Kidney epithelial cell (primary cell): ENCODE data around the gene RALGPS2. TPM values are rescaled to one million over a fixed set of nuclear protein-coding genes. Genes with fewer than 3 reads are reported as not detected.
"Not testable (repeated sequence)": the region's sequence is repeated elsewhere in the genome, so short reads cannot be mapped to it uniquely, and the experiment has no call there.

Source experiments
- DNase-seq: peaks from one replicate; pipeline ENCODE4 v3.0.0-alpha.2; 2010; ENCODE audit warnings: low read depth
- H3K27me3 ChIP-seq: 2 replicates; pipeline ENCODE4 v1.6.0; 2011; ENCODE audit warnings: low read length; ENCODE audit not compliant: control insufficient read depth, insufficient read depth
- H3K36me3 ChIP-seq: 2 replicates; pipeline ENCODE4 v1.5.1; 2011; ENCODE audit warnings: low read length; ENCODE audit not compliant: control insufficient read depth, insufficient read depth
- H3K4me3 ChIP-seq: 2 replicates; pipeline ENCODE4 v1.5.1; 2011; ENCODE audit warnings: low read depth, mild to moderate bottlenecking, control low read depth, low read length
- CTCF ChIP-seq: IDR thresholded peaks from 2 replicates; pipeline ENCODE4 v1.5.1; 2011; ENCODE audit warnings: mild to moderate bottlenecking, moderate library complexity, low read length, control low read depth, inconsistent platforms; ENCODE audit not compliant: insufficient read depth, poor library complexity, severe bottlenecking
- total RNA-seq: library from RNA; depleted of rRNA; stranded (reverse); fragments of >200 nt; gene quantifications from 2 replicates; pipeline ENCODE4 v1.2.3, GENCODE V29; 2015

The RALGPS2 gene
- total RNA-seq, 1 donor from 2014 or later, result 11.6 TPM

GRCh38 chr1:178745260-178745659, 20.2 kb downstream of the RALGPS2 start:
- Histone ChIP-seq H3K27me3 (no peaks in the 10 kb centered on the region), H3K36me3 (no peaks in the 10 kb centered on the region), H3K4me3 (no peak overlapping the region)
- no peak for TF ChIP-seq CTCF
- no peak for DNase-seq

- no peaks in the 10 kb centered on the region for H3K27me3 ChIP-seq
- H3K36me3 ChIP-seq, result no peaks in the 10 kb centered on the region
- no peak for TF ChIP-seq CTCF
- H3K4me3 ChIP-seq, result no peak overlapping the region
- DNase-seq, result no peak
These were observed 21.3 kb downstream of the RALGPS2 start for GRCh38 chr1:178746345-178746744.

- not testable (repeated sequence) for H3K4me3 ChIP-seq, H3K36me3 ChIP-seq, DNase-seq, H3K27me3 ChIP-seq
These were observed 22.3 kb downstream of the RALGPS2 start for GRCh38 chr1:178747361-178747760.

- Histone ChIP-seq H3K27me3 (no peaks in the 10 kb centered on the region), H3K4me3 (no peak overlapping the region), H3K36me3 (no peaks in the 10 kb centered on the region)
- TF ChIP-seq CTCF, result no peak
- DNase-seq, result no peak
These were observed 24.6 kb downstream of the RALGPS2 start for GRCh38 chr1:178749581-178750166.

GRCh38 chr1:178751046-178751445, 26.0 kb downstream of the RALGPS2 start:
- Histone ChIP-seq H3K27me3 (no peaks in the 10 kb centered on the region), H3K36me3 (no peaks in the 10 kb centered on the region), H3K4me3 (no peak overlapping the region)
- no peak for DNase-seq
- no peak for TF ChIP-seq CTCF

- Histone ChIP-seq H3K4me3 (no peak overlapping the region), H3K27me3 (no peaks in the 10 kb centered on the region), H3K36me3 (no peaks in the 10 kb centered on the region)
- TF ChIP-seq CTCF, result no peak
- DNase-seq, result no peak
These were observed 27.8 kb downstream of the RALGPS2 start for GRCh38 chr1:178752891-178753290.

- not testable (repeated sequence) for H3K4me3 ChIP-seq, H3K36me3 ChIP-seq, DNase-seq, H3K27me3 ChIP-seq
These were observed 29.7 kb downstream of the RALGPS2 start for GRCh38 chr1:178754655-178755256.
